GM19452 (cell line): ENCODE results near the gene DIMT1.

ENCODE experiments used
- ATAC-seq: cut with Tn5 transposase; IDR thresholded peaks from one replicate; pipeline ENCODE4 v1.9.1; 2021; ENCODE audit not compliant: unreplicated experiment

DIMT1 gene

DNA sequence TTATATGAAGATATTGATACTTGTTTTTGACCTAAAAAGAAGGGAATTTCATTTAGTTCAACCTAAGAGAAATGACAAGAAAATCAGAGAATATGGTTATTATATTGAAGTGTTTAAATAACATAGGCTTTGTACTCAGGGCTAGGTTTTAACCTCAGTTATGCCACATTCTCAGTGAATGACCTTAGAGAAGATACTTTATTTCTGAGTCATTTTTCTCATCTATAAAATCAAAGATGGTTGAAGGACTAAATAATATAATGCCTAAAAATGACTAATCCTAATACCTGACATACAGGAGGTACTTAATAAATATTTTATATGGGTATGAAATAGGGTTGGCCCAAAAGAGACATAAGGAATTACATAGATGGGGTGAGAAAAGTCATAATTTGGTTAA lies 32.3 kb downstream of the DIMT1 start:
- no peak for ATAC-seq

DNA sequence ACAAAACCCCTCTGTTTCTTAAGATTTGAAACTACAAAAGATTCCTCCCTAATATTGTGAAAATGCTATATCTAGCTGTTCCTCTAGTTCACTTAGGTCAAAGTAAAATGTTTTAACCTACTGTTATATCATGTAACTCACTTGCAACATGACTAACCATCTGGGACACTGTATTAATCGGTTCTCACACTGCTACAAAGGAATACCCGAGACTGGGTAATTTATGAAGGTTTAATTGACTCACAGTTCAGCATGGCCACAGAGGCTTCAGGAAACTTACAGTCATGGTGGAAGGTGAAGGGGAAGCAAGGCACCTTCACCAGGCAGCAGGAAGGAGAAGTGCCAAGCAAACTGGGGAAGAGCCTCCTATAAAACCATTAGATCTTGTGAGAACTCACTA lies 34.7 kb downstream of the DIMT1 start:
- no peak for ATAC-seq

GRCh38 chr5:62362701-62363100 lies 41.0 kb downstream of the DIMT1 start:
- no peak for ATAC-seq

GRCh38 chr5:62354028-62354874 lies 49.5 kb downstream of the DIMT1 start:
- peak; percentile 75 for ATAC-seq

- ATAC-seq, result no peak
These were observed 54.8 kb downstream of the DIMT1 start for GRCh38 chr5:62348723-62349481.

DNA sequence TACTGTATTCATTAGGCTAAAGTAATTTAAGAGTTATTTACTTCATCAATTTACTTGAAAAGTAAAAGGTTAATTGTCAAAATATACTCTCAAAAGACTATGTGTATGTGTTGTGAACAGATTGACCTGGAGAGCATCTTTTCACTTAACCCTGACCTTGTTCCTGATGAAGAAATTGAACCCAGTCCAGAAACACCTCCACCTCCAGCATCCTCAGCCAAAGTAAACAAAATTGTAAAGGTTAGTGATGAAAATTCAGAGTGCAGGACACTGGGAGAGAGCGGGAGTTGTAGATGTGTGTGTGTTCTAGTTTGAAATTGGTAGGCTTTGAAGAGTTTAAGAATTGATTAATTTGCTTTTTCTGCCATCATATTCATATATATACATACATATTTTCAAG lies 55.8 kb downstream of the DIMT1 start:
- no peak for ATAC-seq

GRCh38 chr5:62346748-62347147 lies 57.0 kb downstream of the DIMT1 start:
- no peak for ATAC-seq

DNA sequence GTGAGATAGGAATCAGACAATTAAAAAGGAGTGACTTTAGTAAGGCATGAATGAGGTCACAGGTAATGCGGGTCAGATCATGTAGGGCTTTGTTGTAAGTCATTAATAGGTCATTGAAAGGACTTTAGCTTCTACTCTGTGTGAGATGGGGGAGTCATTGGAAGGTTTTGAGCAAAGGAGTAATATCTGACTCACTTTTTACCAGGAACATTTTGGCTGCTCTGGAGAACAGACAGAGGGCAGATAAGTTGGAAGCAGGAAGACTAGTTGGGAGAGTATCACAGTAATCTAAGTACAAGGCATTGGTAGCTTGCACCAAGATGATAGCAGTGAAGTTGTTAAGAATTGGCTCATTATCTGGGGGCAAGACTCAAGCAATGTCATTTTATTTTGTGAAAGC lies 60.3 kb downstream of the DIMT1 start:
- ATAC-seq, result no peak

DNA sequence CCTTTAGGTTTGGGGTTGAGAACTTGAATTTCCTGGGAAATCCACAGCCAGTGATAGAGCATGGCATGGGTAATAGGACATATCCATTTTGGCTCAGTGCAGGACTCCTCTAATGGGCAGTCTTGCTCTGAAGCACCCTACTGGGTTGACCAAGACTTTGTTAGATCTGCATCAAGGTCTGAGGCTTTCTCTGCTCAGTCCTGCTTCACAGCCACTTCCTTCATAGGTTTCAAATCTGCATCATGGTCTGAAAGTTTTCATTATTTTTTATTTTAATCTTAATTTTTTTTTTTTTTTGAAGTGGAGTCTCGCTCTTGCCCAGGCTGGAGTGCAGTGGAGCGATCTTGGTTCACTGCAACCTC lies 61.2 kb downstream of the DIMT1 start:
- peak; percentile 40 for ATAC-seq

GRCh38 chr5:62341783-62342475 lies 61.8 kb downstream of the DIMT1 start:
- peak; percentile 65 for ATAC-seq

GRCh38 chr5:62340979-62341378 lies 62.7 kb downstream of the DIMT1 start:
- no peak for ATAC-seq

GRCh38 chr5:62340392-62340791 lies 63.3 kb downstream of the DIMT1 start:
- ATAC-seq, result no peak
